Testis (tissue), 3 donors: ENCODE results near the gene MOB2. TPM values are rescaled to one million over a fixed set of nuclear protein-coding genes. Genes with fewer than 3 reads are reported as not detected.
A peak's percentile ranks its signal among the peaks of the same experiment; 100 is the strongest.

Experiments used
- DNase-seq: peaks from one replicate; pipeline ENCODE4 v3.0.0-alpha.2; 2019
- H3K27ac ChIP-seq, 2 donors: fragments of 200-600 bp; sonication (generic); one replicate each; pipeline ENCODE4 v1.5.1; 2019
- H3K27me3 ChIP-seq: fragments of 200-600 bp; sonication (generic); one replicate; pipeline ENCODE4 v1.5.1; 2019
- H3K36me3 ChIP-seq: fragments of 200-600 bp; sonication (generic); one replicate; pipeline ENCODE4 v1.5.1; 2017; ENCODE audit warnings: low read depth; ENCODE audit errors: missing control alignments
- H3K4me1 ChIP-seq: fragments of 200-600 bp; sonication (generic); one replicate; pipeline ENCODE4 v1.5.1; 2019
- H3K4me3 ChIP-seq, 2 donors: fragments of 200-600 bp; sonication (generic); one replicate each; pipeline ENCODE4 v1.5.1; 2017 to 2019
- H3K9me3 ChIP-seq: fragments of 200-600 bp; sonication (generic); one replicate; pipeline ENCODE4 v1.5.1; 2017
- CTCF ChIP-seq, 3 experiments: fragments of 450-650 bp in 2 of 3; fragments of 200-600 bp in 1 of 3; sonication (generic) in 1 of 3; IDR thresholded peaks; one replicate each; pipeline ENCODE4 v1.5.1; 2016 to 2019; ENCODE audit warnings: antibody characterized with exemption in 3 of 3, mild to moderate bottlenecking in 2 of 3, moderate library complexity in 1 of 3
- POLR2A ChIP-seq: fragments of 450-650 bp; IDR thresholded peaks from one replicate; pipeline ENCODE4 v1.6.1; 2017; ENCODE audit warnings: antibody characterized with exemption, mild to moderate bottlenecking, moderate library complexity
- WGBS, 2 donors: methylation state at CpG; one replicate each; pipeline ENCODE4 v1.1.5; 2018; 5-methylcytosine and 5-hydroxymethylcytosine counted together
- intact Hi-C: fragments of 100-400 bp; cut with DNase I; formaldehyde crosslinking; loops from one replicate; pipeline ENCODE4 v1.15.1; 2023; ENCODE audit warnings: low total_unique reads
- polyA plus RNA-seq: library from polyadenylated mRNA; stranded (reverse); fragments of 350-450 nt; fragmentation: Illumina TruSeq; extraction: RNeasy Lipid Tissue Mini Kit (QIAGEN cat#74804); gene quantifications from one replicate; pipeline ENCODE4 v1.2.3, GENCODE V29; 2014; ENCODE audit warnings: low read depth, low replicate concordance; ENCODE audit not compliant: insufficient read depth
- total RNA-seq, 2 donors: library from RNA; depleted of rRNA; stranded (reverse); fragments of >200 nt; gene quantifications; one replicate each; pipeline ENCODE4 v1.2.3, GENCODE V29; 2016

Gene MOB2
- total and polyA plus RNA-seq, 3 donors from 2014 or later = 41.5 to 57.7 (median 46.8) TPM

DNA sequence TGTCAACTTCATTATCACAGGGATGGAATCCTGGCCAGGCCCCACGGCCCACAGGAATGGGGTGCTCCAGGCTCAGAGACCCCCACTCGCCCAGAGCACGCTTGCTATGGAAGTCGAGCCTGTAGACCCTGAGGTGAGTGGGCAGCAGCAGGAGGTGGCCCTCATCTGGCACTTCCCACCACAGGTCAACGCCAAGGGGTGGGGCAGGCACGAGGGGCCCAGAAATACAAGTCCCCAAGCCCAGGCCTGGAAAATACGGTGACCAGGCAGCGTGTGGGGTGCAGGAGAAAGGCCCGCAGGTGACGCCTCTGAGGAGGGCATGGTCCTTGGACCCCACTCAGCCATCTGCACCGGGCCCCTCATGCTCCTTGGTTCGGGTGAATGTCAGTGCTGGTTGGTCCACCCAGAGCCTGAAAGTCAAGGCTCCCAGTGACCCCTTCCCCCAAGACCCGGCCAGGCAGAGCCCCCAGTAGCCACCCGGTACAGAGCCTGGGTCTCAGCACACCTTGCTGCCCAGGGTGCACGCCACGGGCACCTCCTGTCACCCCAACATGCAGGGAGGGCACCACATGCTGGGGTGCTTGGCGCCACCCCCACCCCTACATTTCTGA is 2.4 kb downstream of the MOB2 start:
- no peaks in the 10 kb centered on the region for H3K36me3 ChIP-seq
- TF ChIP-seq POLR2A = no peak
- TF ChIP-seq CTCF (IDR thresholded peaks at IDR 0.05) = no peak
- intact Hi-C loops = no loop called here
- H3K27me3 ChIP-seq = no peaks in the 10 kb centered on the region
- peaks cover 49% of the 10 kb centered on the region for H3K4me1 ChIP-seq
- DNase-seq = no peak
- H3K9me3 ChIP-seq = no peaks in the 10 kb centered on the region
- WGBS, 2 donors = 94 to 98% methylated on average over 8 to 16 of the region's 17 CpGs
- H3K27ac ChIP-seq = no peak overlapping the region
- no peak overlapping the region for H3K4me3 ChIP-seq

GRCh38 chr11:1483445-1483961 is 3.1 kb downstream of the MOB2 start:
- no peaks in the 10 kb centered on the region for H3K27me3 ChIP-seq
- intact Hi-C loops = no loop called here
- H3K4me1 ChIP-seq = peaks cover 48% of the 10 kb centered on the region
- H3K4me3 ChIP-seq = no peak overlapping the region
- no peak for TF ChIP-seq CTCF (IDR thresholded peaks at IDR 0.05)
- no peaks in the 10 kb centered on the region for H3K9me3 ChIP-seq
- WGBS, 2 donors = 61 to 70% methylated on average over 5 to 6 of the region's 6 CpGs
- peak overlapping the region in 1 of 2 donors; percentile 76 for H3K27ac ChIP-seq
- H3K36me3 ChIP-seq = no peaks in the 10 kb centered on the region
- no peak for DNase-seq

GRCh38 chr11:1482581-1483444 is 3.8 kb downstream of the MOB2 start:
- peak overlapping the region in 1 of 2 donors; percentile 76 for H3K27ac ChIP-seq
- no peak overlapping the region for H3K4me3 ChIP-seq
- TF ChIP-seq POLR2A = no peak
- TF ChIP-seq CTCF (IDR thresholded peaks at IDR 0.05) = no peak
- no peaks in the 10 kb centered on the region for H3K9me3 ChIP-seq
- no peaks in the 10 kb centered on the region for H3K27me3 ChIP-seq
- WGBS, 2 donors = 85 to 88% methylated on average over 5 to 32 of the region's 32 CpGs
- H3K36me3 ChIP-seq = no peaks in the 10 kb centered on the region
- no peak for DNase-seq
- intact Hi-C loops = no loop called here
- H3K4me1 ChIP-seq = peaks cover 42% of the 10 kb centered on the region

- H3K4me1 ChIP-seq = peaks cover 33% of the 10 kb centered on the region
Observed at GRCh38 chr11:1481861-1482441, 4.6 kb downstream of the MOB2 start.

More at GRCh38 chr11:1481861-1482441, 4.6 kb downstream of the MOB2 start:
- 93 to 100% methylated on average over 2 to 14 of the region's 16 CpGs for WGBS, 2 donors
- no peaks in the 10 kb centered on the region for H3K9me3 ChIP-seq
- no peak for TF ChIP-seq CTCF (IDR thresholded peaks at IDR 0.05)
- TF ChIP-seq POLR2A = no peak
- peak overlapping the region; percentile 70 to 76 for H3K27ac ChIP-seq
- no peaks in the 10 kb centered on the region for H3K27me3 ChIP-seq
- no peak overlapping the region for H3K4me3 ChIP-seq
- H3K36me3 ChIP-seq = no peaks in the 10 kb centered on the region
- intact Hi-C loops = no loop called here
- DNase-seq = no peak
